H9 (cell line): Measurements from ENCODE around the gene GPS1. TPM values are rescaled to one million over a fixed set of nuclear protein-coding genes. Genes with fewer than 3 reads are reported as not detected.

Experiments
- DNase-seq: peaks from one replicate; pipeline ENCODE4 v3.0.0-alpha.2; 2017
- H2AFZ ChIP-seq: one replicate; pipeline ENCODE4 v1.6.1; 2013; ENCODE audit warnings: mild to moderate bottlenecking, low read length, control low read depth, moderate library complexity
- H2AK5ac ChIP-seq: 2 replicates; pipeline ENCODE4 v1.6.1; 2013; ENCODE audit warnings: low read length, control low read depth, mixed read lengths; ENCODE audit not compliant: insufficient read length
- H2BK120ac ChIP-seq: one replicate; pipeline ENCODE4 v1.6.1; 2013; ENCODE audit warnings: low read depth, mild to moderate bottlenecking, low read length, control low read depth, inconsistent platforms; ENCODE audit not compliant: poor library complexity, severe bottlenecking
- H2BK12ac ChIP-seq: 2 replicates; pipeline ENCODE4 v1.6.1; 2013; ENCODE audit warnings: low read length, control low read depth, mixed read lengths, low read depth; ENCODE audit not compliant: insufficient read length
- H2BK15ac ChIP-seq: 2 replicates; pipeline ENCODE4 v1.6.1; 2013; ENCODE audit warnings: low read depth, low read length, control low read depth
- H2BK20ac ChIP-seq: one replicate; pipeline ENCODE4 v1.6.1; 2013; ENCODE audit warnings: low read depth, mild to moderate bottlenecking, low read length, control low read depth, inconsistent platforms; ENCODE audit not compliant: poor library complexity, severe bottlenecking
- H2BK5ac ChIP-seq: 2 replicates; pipeline ENCODE4 v1.6.1; 2013; ENCODE audit warnings: low read length, control low read depth, mixed read lengths; ENCODE audit not compliant: insufficient read length
- H3K14ac ChIP-seq: 2 replicates; pipeline ENCODE4 v1.6.1; 2013; ENCODE audit warnings: low read length, control low read depth; ENCODE audit not compliant: insufficient read depth
- H3K18ac ChIP-seq: 2 replicates; pipeline ENCODE4 v1.6.1; 2013; ENCODE audit warnings: low read depth, mild to moderate bottlenecking, mixed read lengths, low read length, control low read depth; ENCODE audit not compliant: insufficient read length
- H3K23ac ChIP-seq: 2 replicates; pipeline ENCODE4 v1.6.1; 2013; ENCODE audit warnings: low read length, control low read depth, mixed read lengths, low read depth; ENCODE audit not compliant: insufficient read length
- H3K23me2 ChIP-seq: 2 replicates; pipeline ENCODE4 v1.6.1; 2013; ENCODE audit warnings: low read depth, mild to moderate bottlenecking, mixed read lengths, low read length, control low read depth; ENCODE audit not compliant: insufficient read length, poor library complexity, severe bottlenecking
- H3K27ac ChIP-seq: 2 replicates; pipeline ENCODE4 v1.5.1; 2013; ENCODE audit warnings: low read length, control low read depth, mixed read lengths, low read depth; ENCODE audit not compliant: insufficient read length
- H3K27me3 ChIP-seq: 2 replicates; pipeline ENCODE4 v1.6.1; 2013; ENCODE audit warnings: low read length, control low read depth, inconsistent platforms; ENCODE audit not compliant: insufficient read depth
- H3K4ac ChIP-seq: 2 replicates; pipeline ENCODE4 v1.6.1; 2013; ENCODE audit warnings: low read depth, mild to moderate bottlenecking, control low read depth, inconsistent platforms, low read length, moderate library complexity
- H3K4me1 ChIP-seq: 2 replicates; pipeline ENCODE4 v1.6.1; 2013; ENCODE audit warnings: low read length, control low read depth, inconsistent platforms; ENCODE audit not compliant: insufficient read depth
- H3K4me2 ChIP-seq: 2 replicates; pipeline ENCODE4 v1.6.1; 2013; ENCODE audit warnings: low read length, control low read depth, mixed read lengths; ENCODE audit not compliant: insufficient read length, insufficient read depth
- H3K56ac ChIP-seq: 2 replicates; pipeline ENCODE4 v1.6.1; 2013; ENCODE audit warnings: low read depth, mild to moderate bottlenecking, mixed read lengths, low read length, control low read depth; ENCODE audit not compliant: insufficient read length
- H3K79me1 ChIP-seq: 2 replicates; pipeline ENCODE4 v1.6.1; 2013; ENCODE audit warnings: low read depth, mild to moderate bottlenecking, moderate library complexity, low read length, control low read depth, inconsistent platforms; ENCODE audit not compliant: insufficient read depth, poor library complexity, severe bottlenecking
- H3K79me2 ChIP-seq: 2 replicates; pipeline ENCODE4 v1.6.1; 2013; ENCODE audit warnings: low read length, control low read depth, inconsistent platforms; ENCODE audit not compliant: insufficient read depth
- H3K9ac ChIP-seq: 2 replicates; pipeline ENCODE4 v1.6.1; 2013; ENCODE audit warnings: low read length, control low read depth, mixed read lengths; ENCODE audit not compliant: insufficient read length; ENCODE audit errors: extremely low read depth
- H3K9me3 ChIP-seq: one replicate; pipeline ENCODE4 v1.6.1; 2013; ENCODE audit warnings: low read depth, low read length, inconsistent platforms; ENCODE audit not compliant: control insufficient read depth
- H3T11ph ChIP-seq: one replicate; pipeline ENCODE4 v1.6.1; 2013; ENCODE audit warnings: mild to moderate bottlenecking, low read length, control low read depth, inconsistent platforms
- H4K20me1 ChIP-seq: one replicate; pipeline ENCODE4 v1.6.1; 2013; ENCODE audit not compliant: control insufficient read depth, insufficient read length, insufficient read depth
- H4K5ac ChIP-seq: 2 replicates; pipeline ENCODE4 v1.6.1; 2013; ENCODE audit warnings: low read depth, mild to moderate bottlenecking, mixed read lengths, low read length, control low read depth; ENCODE audit not compliant: insufficient read length
- H4K8ac ChIP-seq: replicated peaks from 2 replicates; pipeline ENCODE4 v1.6.1; 2013; ENCODE audit warnings: low read length, control low read depth, mixed read lengths, low read depth; ENCODE audit not compliant: insufficient read length
- H4K91ac ChIP-seq: 2 replicates; pipeline ENCODE4 v1.6.1; 2013; ENCODE audit warnings: low read depth, mild to moderate bottlenecking, moderate library complexity, mixed read lengths, low read length, control low read depth; ENCODE audit not compliant: insufficient read length
- H3K27ac Mint-ChIP-seq, 3 experiments: 2 replicates in 2 of 3; 3 replicates in 1 of 3; pipeline ENCODE4 v1.8.0; 2020 to 2021; ENCODE audit warnings: mixed read lengths in 3 of 3, mild to moderate bottlenecking in 1 of 3, moderate library complexity in 1 of 3
- H3K27me3 Mint-ChIP-seq: 2 replicates; pipeline ENCODE4 v1.8.0; 2021; ENCODE audit warnings: low read depth, mild to moderate bottlenecking, moderate library complexity, mixed read lengths
- H3K36me3 Mint-ChIP-seq, 3 experiments: 2 replicates in 2 of 3; 3 replicates in 1 of 3; pipeline ENCODE4 v1.8.0; 2020 to 2021; ENCODE audit warnings: low read depth in 3 of 3, mixed read lengths in 3 of 3; ENCODE audit not compliant: insufficient read depth in 1 of 3
- H3K4me1 Mint-ChIP-seq, 2 experiments: 2 replicates each; pipeline ENCODE4 v1.8.0; 2020; ENCODE audit warnings: mixed read lengths in 2 of 2
- H3K4me3 Mint-ChIP-seq, 2 experiments: 2 replicates in 1 of 2; 3 replicates in 1 of 2; pipeline ENCODE4 v1.8.0; 2020 to 2021; ENCODE audit warnings: mild to moderate bottlenecking in 2 of 2, mixed read lengths in 2 of 2, moderate library complexity in 1 of 2
- H3K9me3 Mint-ChIP-seq, 2 experiments: 2 replicates in 1 of 2; 3 replicates in 1 of 2; pipeline ENCODE4 v1.8.0; 2020; ENCODE audit warnings: mild to moderate bottlenecking in 2 of 2, mixed read lengths in 2 of 2, moderate library complexity in 1 of 2
- CTCF ChIP-seq: fragments of 200-600 bp; sonication (generic); conservative IDR thresholded peaks from 3 replicates; pipeline ENCODE4 v1.8.0; 2021; ENCODE audit warnings: antibody characterized with exemption, mild to moderate bottlenecking
- WGBS: extraction: QIAGEN DNeasy Blood & Tissue Kit; methylation state at CpG from one replicate; pipeline ENCODE4 v1.1.7; 2013; ENCODE audit warnings: missing lambda C conversion rate, low lambda C conversion rate, mixed read lengths; ENCODE audit not compliant: insufficient read length; ENCODE audit errors: extremely low coverage; 5-methylcytosine and 5-hydroxymethylcytosine counted together
- total RNA-seq: library from RNA; stranded (reverse); gene quantifications from 2 replicates; pipeline ENCODE4 v1.2.1, GENCODE V29; 2021

GPS1 gene
- total RNA-seq, 1 experiment from 2014 or later: 164 TPM

- Mint-ChIP-seq H3K4me3 (no peak overlapping the region; a peak in 1 of 5 replicates), H3K27ac (peak overlapping the region in 1 of 3 experiments; percentile 55; a peak in 1 of 7 replicates), H3K9me3 (no peaks in the 10 kb centered on the region; a peak in 2 of 5 replicates), H3K36me3 (peaks cover 0 to 2% (median 0%) of the 10 kb centered on the region in 3 experiments; a peak in 3 of 7 replicates), H3K4me1 (peaks cover 25 to 29% of the 10 kb centered on the region in 2 experiments), H3K27me3 (peaks cover 12% of the 10 kb centered on the region)
- no peak for TF ChIP-seq CTCF
- DNase-seq: no peak
- H2AFZ ChIP-seq: no peak overlapping the region
- no CpG with 5 or more reads among the region's 17 CpGs for WGBS
- H3K4me1 ChIP-seq: no peaks in the 10 kb centered on the region; the same call in 1 of the 2 replicates
- no peak overlapping the region for H4K8ac ChIP-seq
- H3K9me3 ChIP-seq: no peaks in the 10 kb centered on the region
- no peaks in the 10 kb centered on the region for H4K20me1 ChIP-seq
- H2BK20ac ChIP-seq: no peak overlapping the region
- H4K91ac ChIP-seq: no peak overlapping the region
- H3K23me2 ChIP-seq: no peaks in the 10 kb centered on the region
- no peak overlapping the region for H3K14ac ChIP-seq
- no peak overlapping the region for H2BK15ac ChIP-seq
- no peak overlapping the region for H3K18ac ChIP-seq
- no peaks in the 10 kb centered on the region for H3K79me2 ChIP-seq
- H3K9ac ChIP-seq: no peak overlapping the region
- H3K27ac ChIP-seq: no peak overlapping the region
- H3T11ph ChIP-seq: no peak overlapping the region
- no peak overlapping the region for H2BK5ac ChIP-seq
- no peak overlapping the region for H2AK5ac ChIP-seq
- H3K79me1 ChIP-seq: no peaks in the 10 kb centered on the region
- no peaks in the 10 kb centered on the region for H3K27me3 ChIP-seq
- H3K23ac ChIP-seq: no peak overlapping the region
- no peak overlapping the region for H3K4ac ChIP-seq
- H3K4me2 ChIP-seq: no peak overlapping the region
- H3K56ac ChIP-seq: no peak overlapping the region
- H4K5ac ChIP-seq: no peak overlapping the region
- no peak overlapping the region for H2BK120ac ChIP-seq
- H2BK12ac ChIP-seq: no peak overlapping the region
These were observed 10.4 kb upstream of the GPS1 start for GRCh38 chr17:82041144-82041814.
